Activated CD4-positive, alpha-beta T cell treated with anti-CD3 and anti-CD28 coated beads, Interleukin-2, Interleukin-4, amounts not matched to agents 100 ng/mL and 50 ng/mL, durations not matched to agents 16 hours and 8 hours (primary cell): ENCODE data around the gene CLASP1.
"Not testable (repeated sequence)": the region's sequence is repeated elsewhere in the genome, so short reads cannot be mapped to it uniquely, and the experiment has no call there.

Source experiments
- DNase-seq: peaks from one replicate; pipeline ENCODE4 v3.0.0-alpha.2; 2020; ENCODE audit warnings: low spot score

CLASP1 gene

DNA sequence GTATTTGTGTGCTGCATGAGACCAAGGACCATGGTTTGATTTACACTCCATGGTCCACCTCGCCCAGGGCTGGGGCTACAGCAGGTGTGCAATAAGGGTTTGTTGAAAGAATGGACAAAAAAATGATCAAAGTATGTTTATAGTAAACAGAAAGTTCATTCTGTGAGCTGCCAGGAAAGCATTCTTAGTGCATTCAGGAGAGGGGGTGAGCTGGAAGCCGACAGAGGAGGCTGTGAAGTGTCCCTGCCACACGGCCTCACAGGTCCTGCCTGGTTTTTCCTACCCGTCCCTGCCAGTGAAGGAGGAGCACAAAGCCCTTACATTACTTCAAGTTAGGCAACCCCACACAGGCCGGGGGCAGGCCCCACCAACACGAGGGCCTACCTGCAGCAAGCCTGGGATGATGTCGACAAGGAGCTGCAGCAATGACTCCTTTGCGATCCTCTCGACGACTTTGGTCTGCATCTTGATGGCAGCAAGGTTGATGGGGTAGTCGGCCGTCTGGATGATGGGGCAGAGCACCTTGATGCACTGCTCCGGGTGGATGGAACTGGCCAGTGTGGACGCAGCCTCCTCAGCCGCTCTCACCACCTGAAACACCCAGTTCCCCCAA is 301.0 kb downstream of the CLASP1 start:
- DNase-seq: no peak

DNA sequence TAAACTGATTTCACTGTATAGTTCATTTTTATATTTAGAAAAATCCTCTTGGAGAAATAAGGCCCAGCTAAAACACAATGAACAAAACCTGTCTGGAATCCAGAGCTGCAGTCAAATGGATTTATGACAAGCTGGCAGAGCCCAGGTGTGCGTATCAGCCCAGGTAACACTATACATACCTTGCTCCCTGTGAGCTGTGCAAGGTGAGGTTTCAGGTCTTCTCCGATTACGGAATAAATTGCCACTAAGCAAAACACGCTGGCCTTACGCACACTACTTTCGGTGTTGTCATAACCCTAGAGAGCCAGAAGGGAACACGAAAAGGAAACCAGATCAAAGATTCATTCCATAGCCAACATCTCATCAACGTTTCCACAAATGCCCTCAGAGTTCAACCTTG is 302.4 kb downstream of the CLASP1 start:
- DNase-seq: no peak

DNA sequence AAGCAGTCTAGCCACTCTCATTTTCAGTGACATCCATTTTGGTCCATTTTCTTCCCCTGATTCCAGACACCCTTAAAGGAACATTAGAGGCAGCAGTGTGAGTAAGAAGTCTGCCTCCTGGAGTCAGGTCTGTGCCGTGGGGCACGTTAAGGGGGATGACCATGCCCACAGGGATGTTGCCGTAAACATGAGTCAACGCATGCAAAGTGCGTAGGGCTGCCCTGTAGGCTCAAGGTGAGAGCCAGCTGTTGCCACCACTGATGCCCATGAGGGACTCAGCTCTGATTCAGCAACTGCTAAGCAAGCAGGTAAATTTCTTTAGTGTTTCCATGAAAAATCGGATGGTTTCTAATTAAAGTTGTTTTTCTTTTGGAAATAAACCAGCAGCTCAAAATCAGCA is 302.9 kb downstream of the CLASP1 start:
- no peak for DNase-seq

DNA sequence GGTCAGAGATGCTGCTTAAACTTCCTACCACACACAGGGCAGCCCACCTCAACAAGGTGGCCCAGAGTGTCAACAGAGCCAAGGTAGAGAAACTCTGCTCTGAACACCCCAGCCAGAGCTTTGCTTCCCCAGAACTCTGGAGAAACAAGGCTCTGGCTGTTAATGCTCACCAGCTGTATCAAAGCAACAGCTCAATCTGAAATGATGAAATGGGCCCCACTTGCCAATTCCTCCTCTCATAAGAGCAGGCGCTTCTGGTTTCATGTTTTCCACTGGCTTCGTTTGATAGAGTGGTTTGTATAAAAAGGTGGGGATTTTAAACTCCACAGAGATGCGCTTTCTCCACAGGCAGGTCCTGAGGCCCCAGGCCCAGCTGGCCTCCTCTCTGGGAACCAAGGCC is 303.4 kb downstream of the CLASP1 start:
- no peak for DNase-seq

DNA sequence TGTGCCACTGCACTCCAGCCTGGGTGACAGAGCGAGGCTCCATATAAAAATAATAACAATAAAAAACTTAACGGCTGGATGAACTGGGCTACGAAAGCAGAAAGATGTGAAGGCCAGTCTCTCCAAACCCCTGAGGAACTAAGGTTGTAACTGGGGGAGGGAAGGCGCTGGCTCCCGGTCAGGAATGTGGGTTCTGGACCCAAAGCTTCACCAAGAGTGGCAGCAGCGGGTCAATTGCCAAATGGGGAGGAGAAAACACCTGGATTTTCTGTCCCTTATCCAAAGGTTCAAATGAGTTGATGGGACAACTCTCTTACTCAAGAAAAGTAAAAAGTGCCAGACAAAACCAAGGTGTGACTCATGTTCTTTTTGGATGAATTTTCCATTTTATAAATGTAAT is 304.2 kb downstream of the CLASP1 start:
- no peak for DNase-seq

DNA sequence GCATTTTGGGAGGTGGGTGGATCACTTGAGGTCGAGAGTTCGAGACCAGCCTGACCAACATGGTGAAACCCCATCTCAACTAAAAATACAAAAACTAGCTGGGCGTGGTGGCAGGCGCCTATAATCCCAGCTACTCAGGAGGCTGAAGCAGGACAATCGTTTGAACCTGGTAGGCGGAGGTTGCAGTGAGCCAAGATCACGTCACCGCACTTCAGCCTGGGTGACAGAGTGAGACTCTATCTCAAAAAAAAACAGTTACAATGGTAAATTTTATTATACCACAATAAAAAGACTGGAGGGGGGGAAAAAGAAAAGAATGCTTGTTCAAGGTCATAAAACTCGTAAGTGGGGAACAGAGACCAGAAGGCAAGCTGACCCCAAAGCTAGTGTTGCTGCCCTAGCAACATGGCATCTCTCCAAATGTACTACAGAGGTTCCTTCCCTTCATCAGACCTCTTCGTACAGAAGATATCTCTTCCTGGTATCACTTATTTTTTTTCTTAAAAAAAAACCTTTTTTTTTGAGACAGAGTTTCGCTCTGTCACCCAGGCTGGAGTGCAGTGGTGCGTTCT is 305.3 kb downstream of the CLASP1 start:
- DNase-seq: not testable (repeated sequence)

DNA sequence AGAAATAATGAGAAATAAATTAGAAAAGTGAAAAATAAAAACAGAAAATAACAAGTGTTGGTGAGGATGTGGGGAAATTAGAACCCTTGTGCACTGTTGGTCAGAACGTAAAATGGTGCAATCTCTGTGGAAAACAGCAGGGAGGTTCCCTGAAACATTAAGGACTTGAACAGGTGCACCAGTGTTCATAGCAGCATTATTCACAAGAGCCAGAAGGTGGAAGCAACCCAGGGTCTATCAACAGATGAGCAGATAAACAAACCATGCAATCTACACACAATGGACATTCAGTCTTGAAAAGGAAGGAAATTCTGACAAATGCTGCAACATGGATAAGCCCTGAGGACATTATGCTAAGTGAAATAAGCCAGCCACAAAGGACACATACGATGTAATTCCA is 306.1 kb downstream of the CLASP1 start:
- no peak for DNase-seq

DNA sequence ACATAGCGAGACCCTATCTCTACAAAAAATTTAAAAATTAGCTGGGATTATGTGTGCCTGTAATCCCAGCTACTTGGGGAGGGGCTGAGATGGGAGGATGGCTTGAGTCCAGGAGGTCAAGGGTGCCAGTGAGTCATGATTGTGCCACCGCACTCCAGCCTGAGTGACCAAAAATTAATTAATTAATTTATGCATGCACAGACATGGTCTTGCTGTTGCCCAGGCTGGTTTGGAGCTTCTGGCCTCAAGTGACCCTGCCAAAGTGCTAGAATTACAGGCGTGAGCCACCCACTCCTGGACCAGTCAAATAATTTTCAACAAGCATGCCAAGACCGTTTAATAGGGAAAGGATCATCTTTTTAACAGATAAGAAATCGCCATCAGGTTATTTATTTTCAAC is 306.5 kb downstream of the CLASP1 start:
- DNase-seq: no peak

DNA sequence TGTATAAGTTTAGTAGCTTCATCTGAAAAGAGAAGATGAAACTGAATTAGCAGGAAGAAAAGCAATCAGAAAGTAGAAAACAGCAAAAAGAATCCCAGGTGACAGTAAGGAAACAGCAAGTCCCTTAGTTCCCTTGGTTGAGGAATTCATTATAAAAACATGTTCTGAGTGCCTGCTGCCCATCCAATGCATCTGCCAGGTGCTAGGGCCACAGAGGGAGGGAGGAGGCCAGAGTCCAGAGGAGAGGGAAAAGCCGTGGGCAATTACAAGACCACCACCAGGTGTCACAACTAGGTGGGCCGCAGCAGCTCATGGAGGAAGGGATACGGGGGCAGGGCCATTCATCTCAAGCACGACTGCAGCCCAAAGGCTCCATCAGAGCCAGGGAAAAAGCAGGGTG is 308.3 kb downstream of the CLASP1 start:
- DNase-seq: no peak

DNA sequence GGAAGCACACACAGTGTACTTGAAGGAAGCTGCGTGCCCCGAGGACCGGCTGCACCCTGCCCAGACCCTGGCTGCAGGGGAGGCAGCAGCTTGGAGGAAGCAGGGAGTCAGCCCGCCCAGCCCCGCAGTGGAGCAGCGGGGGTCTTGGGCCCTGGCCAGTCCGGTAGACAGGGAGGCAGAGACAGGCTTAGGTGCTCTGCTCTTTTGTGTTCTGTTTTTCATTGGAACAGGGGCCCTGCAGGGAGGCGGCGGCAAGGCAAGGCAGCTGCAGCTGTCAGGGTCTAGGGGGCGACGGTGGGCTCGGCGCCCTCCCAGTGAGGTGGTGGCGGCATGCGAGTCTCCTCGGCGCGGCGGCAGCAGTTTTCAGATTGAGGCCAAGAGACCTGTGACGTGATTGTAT is 311.0 kb downstream of the CLASP1 start:
- no peak for DNase-seq

DNA sequence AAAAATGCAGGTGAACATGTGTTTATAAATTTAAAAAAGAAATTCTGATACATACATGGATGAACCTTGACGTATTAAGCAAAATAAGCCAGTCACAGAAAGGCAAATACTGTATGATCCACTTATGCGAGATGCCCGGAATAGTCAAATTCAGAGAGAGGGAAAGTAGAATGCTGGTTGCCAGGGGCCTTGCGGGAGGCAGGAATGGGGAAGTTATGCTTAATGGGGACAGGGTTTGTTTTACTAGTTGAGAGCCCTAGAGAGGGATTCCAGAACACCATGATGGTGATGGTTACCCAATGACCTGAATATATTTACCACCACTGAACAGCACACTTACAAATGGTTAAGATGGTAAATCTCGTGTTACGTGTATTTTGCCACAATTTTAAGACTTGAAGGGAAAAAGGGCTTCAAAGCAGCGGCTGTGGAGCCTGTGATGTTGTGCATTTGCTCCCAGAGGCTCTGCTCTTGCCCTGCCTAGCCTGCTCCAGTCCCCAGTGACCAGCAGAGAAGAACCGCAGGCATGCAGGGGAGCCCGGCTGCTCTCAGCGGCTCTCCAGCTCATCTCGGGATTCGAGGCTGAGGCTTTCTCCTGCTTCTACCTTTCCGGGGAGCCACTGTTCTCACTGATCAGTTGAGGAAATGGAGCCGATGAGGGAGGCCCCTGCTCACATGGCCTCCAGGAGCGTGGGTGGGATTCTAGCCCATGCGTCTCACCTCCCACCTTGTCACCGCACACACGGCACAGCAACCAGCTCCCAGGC is 312.6 kb downstream of the CLASP1 start:
- no peak for DNase-seq

DNA sequence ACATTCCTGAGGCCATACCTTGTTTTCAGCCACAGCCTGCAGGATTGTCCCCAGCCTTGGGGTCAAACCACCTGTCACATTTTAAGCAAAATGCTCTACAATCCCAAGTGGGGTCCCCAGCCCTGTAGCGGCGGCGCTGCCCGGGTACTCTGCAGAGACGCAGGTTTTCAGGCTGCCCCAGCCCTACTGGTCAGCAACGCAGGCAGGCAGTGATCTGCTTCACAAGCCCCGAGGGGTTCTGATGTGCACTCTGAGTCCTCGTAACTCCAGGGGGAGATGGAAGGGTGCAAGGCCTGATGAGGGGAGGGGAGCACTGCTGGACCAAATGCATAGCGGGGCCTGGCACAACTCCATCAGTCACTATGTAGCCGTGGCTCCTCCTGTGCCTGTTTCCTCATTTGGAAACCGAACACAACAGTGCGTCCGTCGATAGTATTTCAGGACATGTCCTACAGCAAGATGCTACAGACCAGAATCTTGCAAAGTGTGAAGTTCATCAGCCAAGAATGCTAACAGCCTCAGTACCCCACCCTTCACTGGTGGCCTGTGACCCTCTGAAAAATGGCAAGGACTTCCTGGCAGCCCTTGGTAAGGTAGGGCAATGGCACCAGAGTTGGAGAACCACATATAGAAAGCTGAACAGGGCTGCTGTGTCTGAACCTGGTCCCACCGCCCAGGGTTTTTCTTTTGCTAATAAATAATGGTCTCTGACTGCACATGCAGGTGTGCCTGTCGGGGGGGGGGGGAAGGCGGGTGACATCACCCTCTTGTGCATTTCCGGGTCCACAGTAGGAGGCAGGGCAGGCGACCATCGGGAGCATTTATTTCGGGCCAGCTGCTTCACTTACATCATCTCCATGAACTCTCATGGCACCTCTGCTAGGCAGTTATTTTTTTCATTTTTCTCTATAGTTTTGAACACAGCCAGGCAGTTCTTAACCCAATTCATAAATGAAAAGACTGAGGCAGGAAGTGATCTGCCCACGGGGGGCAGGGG is 313.7 kb downstream of the CLASP1 start:
- no peak for DNase-seq

DNA sequence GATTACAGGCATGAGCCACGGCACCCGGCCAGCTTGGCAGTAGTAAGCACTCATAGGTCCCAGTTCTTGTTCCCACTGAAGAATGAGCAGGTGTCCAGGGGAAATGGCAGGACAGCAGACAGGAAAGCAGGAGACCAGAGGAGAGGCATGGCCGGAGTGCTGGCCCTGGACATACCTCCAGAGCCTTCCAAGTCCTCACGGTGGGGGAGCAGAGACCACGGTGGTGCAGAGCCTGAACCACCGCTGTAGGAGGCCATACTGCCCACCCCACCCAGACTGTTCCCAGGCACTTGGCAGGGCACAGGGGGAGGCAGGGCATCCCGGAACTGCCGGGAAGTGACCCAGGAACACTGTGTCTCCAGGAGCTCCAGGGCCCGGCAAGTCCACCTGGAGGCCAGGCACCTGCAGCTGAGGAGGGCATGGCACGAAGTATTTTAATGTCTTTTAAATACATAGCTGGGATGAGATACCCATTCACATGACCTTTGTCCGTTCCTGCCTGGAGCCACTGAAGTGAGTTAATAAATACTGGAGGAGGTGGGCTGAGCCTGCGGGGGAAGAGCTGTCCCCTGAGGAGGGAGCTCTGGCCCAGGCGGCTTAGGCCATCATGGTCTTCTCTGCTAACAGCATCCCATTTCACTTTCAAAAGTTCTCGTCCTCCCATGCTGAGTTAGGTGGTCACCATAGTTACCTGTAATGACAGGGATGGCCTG is 314.5 kb downstream of the CLASP1 start:
- no peak for DNase-seq

DNA sequence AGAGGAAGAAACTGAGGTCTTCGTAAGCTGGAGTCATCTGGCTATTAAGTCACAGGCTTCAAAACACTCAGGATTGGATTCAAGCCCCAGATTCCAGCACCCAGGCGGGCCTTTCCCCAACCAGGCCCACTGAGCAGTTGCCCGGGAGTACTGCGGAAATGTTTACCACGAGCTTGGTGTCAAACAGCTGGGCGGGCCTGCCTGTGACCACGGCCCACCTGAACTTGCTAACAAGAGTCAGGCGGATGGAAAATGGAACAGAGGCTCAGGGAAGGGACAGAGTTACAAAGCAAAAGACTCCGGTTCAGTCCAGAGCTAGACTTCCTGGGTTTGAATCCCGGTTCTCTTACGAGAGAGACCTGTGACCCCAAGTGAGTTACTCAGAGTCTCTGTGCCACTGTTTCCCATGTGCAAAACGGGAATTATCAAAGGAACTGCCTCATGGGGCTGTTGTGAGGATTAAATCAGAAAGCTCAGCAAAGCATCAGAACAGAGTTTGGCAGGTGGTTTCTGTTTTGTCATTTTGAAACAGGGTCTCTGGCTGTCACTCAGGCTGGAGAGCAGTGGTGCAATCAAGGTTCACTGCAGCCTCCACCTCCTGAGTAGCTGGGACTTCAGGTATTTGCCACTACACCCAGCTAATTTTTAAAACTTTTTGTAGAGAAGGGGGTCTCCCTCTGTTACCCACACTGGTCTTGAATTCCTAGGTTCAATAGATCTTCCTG is 315.3 kb downstream of the CLASP1 start:
- peak; percentile 47 for DNase-seq

DNA sequence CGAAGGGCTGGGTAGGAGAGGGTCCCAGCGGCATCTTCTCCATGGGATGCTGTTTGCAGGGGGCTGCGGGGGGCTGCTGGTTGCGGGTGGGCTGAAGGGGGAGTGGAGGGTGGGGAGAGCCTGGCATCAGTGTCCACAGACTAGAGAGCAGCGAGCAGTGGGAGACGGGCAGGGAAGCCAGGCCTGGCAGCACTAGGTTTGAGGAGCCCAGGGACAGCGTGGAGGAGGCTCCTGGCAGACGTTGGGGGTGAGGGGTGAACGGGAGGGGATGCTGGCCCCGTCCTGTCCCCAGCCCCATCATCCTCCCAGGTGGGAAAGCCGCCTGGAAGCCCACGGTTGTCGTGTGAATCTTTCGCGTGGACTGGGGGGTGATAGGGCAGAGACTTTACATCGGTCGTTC is 316.0 kb downstream of the CLASP1 start:
- DNase-seq: no peak

DNA sequence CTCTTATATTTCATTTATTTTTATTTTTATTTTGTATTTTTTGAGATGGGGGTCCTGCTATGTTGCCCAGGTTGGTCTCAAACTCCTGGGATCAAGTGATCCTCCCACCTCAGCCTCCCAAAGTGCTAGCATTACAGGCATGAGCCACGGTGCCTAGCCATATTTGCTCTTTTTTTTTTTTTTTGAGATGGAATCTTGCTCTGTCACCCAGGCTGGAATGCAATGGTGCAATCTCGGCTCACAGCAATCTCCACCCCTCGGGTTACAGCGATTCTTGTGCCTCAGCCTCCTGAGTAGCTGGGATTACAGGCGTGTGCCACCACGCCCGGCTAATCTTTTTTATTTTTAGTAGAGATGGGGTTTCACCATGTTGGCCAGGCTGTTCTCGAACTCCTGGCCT is 317.9 kb downstream of the CLASP1 start:
- DNase-seq: not testable (repeated sequence)

DNA sequence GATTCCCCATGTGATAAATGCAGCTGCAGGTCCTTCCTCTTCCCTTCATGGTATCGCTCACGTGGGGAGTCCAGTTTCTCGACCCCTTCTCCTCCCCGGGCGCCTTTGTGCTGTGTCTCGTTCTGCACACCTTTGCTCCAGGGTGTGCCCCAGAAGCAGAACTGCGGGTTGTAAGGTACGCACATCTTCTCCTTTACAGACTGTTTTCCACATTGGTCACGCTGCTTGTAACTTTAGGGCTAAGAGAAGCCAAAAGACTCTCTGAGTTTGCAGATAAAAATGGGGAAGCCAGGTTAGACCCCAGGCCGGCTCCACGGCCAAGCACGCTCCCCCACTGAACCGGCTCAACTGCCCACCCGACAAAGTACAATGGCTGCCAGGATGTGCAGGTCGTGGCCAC is 318.3 kb downstream of the CLASP1 start:
- DNase-seq: no peak

DNA sequence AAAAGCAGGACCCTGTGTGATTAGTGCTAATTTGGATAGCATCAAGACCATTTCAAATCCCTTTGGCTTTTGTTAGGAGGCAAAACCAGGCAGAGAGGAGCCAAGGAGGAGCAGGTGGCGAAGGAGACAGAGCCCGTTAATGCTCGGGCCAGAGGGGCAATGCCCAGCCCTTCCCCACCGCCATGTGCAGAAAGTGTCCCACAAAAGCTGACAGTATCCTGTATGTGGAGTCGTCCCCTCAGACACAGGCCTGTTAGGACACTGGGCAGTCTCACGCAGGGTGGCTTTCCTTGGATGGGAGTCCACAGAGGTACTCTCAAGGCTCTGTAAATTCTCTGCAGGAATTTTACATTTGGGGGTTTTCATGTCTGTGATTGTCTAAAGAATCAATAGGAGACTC is 319.5 kb downstream of the CLASP1 start:
- DNase-seq: no peak

DNA sequence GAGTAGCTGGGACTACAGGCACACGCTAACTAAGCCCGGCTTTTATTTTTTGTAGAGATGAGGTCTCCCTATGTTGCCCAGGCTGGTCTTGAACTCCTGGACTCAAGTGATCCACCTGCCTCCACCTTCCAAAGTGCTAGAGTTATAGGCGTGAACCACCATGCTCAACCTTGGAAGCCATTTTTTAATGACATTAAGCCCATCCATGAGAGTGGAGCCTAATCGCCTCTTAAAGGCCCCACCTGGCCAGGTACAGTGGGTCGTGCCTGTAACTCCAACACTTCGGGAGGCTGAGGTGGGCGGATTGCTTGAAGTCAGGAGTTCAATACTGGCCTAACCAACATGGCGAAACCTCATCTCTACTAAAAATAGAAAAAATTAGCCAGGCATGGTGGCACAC is 322.6 kb downstream of the CLASP1 start:
- no peak for DNase-seq

DNA sequence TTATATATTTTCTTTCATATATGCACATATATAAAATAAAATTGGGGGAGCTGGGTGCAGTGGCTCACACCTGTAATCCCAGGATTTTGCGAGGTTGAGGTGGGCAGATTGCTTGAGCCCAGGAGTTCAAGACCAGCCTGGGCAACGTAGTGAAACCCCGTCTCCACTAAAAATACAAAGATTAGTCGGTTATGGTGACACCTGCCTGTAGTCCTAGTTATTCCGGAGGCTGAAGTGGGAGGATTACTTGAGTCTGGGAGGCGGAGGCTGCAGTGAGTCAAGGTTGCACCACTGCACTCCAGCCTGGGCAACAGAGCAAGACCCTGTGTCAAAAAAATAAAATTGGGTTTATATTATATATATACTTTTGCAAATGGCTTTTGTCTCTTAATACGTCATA is 324.7 kb downstream of the CLASP1 start:
- no peak for DNase-seq

DNA sequence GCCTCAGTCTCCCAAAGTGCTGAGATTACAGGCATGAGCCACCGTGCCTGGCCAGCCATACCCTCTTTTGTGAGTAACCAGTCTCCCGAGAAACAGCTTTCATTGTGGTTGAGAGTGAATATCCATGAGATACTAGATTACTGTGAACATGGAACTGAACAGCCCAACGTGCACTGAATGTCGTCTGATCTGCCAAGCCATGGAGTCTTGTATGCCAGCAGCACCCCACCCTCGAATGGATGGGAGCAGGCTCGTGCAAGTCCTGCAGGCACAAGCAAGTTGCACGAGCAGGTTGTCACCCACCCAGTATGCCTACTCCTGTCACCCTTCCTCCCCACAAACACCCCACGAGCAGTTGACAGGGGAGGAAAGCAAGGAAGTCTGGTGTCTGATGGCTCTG is 327.8 kb downstream of the CLASP1 start:
- no peak for DNase-seq
